ENCODE measurements around the gene PDXDC1.
"Not testable (repeated sequence)": the region's sequence is repeated elsewhere in the genome, so short reads cannot be mapped to it uniquely, and the experiment has no call there.

DNA sequence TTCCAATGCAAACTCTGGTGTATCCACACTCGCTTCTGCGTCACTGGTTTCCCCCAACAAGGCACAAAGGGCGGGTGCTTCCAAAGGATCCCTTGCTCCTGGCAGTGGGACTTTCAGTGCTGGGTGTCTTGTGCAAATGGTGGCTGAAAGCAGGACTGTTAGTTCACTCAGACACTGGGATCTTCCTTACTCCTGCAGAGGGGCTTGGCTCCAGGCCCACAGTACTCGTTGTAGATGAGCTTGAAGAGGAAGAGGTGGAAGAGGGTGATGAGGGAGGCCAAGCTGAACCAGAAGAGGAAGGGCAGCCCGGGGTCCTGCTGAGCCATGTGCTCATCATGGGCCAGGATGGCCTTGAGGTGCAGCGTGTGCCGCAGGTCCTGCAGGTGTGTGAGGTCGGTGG lies 13.3 kb downstream of the PDXDC1 start:
- TF ChIP-seq CAMTA2 (CRISPR knock-in tag; conservative IDR thresholded peaks at IDR 0.05); NR2C1 (IDR thresholded peaks at IDR 0.05); NR2C1 (tag; IDR thresholded peaks at IDR 0.05); CTCF (IDR thresholded peaks at IDR 0.05 in 2 of 3, conservative IDR thresholded peaks at IDR 0.05 in 1 of 3; ENCODE audit: insufficient read depth in 2 of 3, low read depth in 1 of 3, low read length in 3 of 3); ZBTB49 (CRISPR knock-in tag; IDR thresholded peaks at IDR 0.05; ENCODE audit: borderline replicate concordance); POLR2G (IDR thresholded peaks at IDR 0.05; ENCODE audit: low read depth, low read length); FOXK2 (conservative IDR thresholded peaks at IDR 0.05 in 1 of 2, IDR thresholded peaks at IDR 0.05 in 1 of 2; ENCODE audit: low read depth in 2 of 2); ZNF695 (CRISPR knock-in tag; IDR thresholded peaks at IDR 0.05); ZNF174 (CRISPR knock-in tag; IDR thresholded peaks at IDR 0.05); ZBTB12 (CRISPR knock-in tag; IDR thresholded peaks at IDR 0.05); TCF7L2 (IDR thresholded peaks at IDR 0.05; ENCODE audit: low read depth, low read length); ZNF639 (CRISPR knock-in tag; conservative IDR thresholded peaks at IDR 0.05 in 1 of 2, IDR thresholded peaks at IDR 0.05 in 1 of 2); RFX1 (IDR thresholded peaks at IDR 0.05); CHD4 (IDR thresholded peaks at IDR 0.05; ENCODE audit: insufficient read depth, insufficient replicate concordance, low read depth, low read length, poor library complexity, severe bottlenecking); HNRNPL (IDR thresholded peaks at IDR 0.05; ENCODE audit: low read depth, low read length): not testable (repeated sequence)

Data from K562 (cell line).